Activated T-cell treated with anti-CD3 and anti-CD28 coated beads for 48 hours (primary cell): Measurements from ENCODE around the gene KRTAP10-4.
"Not testable (repeated sequence)": the region's sequence is repeated elsewhere in the genome, so short reads cannot be mapped to it uniquely, and the experiment has no call there.

Experiments used
- DNase-seq: peaks from one replicate; pipeline ENCODE4 v3.0.0-alpha.2; 2020; ENCODE audit warnings: low read depth

The KRTAP10-4 gene

DNA sequence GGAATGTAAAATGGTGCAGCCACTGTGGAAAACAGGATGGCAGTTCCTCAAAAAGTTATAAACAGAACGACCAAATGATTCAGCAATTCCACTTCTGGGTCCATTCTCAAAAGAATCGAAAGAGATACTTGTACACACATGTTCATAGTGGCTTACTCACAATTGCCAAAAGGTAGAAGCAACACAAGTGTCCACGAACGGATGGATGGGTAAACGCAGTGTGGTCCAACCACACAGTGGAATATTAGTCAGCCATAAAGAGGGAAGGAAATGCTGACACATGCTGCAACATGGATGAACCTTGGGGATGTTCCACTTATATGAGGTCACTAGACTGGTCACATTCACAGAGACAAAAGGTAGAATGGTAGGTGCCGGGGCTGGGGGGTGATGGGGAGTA lies 38.8 kb upstream of the KRTAP10-4 start:
- DNase-seq: no peak

DNA sequence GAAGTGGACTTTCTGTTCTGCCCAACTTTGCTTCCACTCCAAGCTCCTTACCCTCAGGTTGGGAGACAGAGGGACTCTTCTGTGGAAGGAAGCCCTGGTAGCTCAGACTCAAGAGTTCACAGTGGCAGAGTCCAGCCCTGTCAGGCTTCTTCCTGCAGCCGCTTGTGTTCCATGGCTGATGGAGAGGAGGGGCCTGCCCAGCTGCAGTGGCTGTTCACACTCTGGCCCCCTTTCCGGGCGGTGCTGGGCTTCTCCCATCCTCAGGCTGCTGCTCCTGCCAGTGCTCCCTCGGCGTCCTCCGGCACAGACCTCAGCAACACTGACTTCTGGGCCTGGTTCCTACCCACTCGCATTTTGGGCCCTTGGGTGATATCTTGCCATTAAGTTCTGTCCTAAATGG lies 37.6 kb upstream of the KRTAP10-4 start:
- no peak for DNase-seq

DNA sequence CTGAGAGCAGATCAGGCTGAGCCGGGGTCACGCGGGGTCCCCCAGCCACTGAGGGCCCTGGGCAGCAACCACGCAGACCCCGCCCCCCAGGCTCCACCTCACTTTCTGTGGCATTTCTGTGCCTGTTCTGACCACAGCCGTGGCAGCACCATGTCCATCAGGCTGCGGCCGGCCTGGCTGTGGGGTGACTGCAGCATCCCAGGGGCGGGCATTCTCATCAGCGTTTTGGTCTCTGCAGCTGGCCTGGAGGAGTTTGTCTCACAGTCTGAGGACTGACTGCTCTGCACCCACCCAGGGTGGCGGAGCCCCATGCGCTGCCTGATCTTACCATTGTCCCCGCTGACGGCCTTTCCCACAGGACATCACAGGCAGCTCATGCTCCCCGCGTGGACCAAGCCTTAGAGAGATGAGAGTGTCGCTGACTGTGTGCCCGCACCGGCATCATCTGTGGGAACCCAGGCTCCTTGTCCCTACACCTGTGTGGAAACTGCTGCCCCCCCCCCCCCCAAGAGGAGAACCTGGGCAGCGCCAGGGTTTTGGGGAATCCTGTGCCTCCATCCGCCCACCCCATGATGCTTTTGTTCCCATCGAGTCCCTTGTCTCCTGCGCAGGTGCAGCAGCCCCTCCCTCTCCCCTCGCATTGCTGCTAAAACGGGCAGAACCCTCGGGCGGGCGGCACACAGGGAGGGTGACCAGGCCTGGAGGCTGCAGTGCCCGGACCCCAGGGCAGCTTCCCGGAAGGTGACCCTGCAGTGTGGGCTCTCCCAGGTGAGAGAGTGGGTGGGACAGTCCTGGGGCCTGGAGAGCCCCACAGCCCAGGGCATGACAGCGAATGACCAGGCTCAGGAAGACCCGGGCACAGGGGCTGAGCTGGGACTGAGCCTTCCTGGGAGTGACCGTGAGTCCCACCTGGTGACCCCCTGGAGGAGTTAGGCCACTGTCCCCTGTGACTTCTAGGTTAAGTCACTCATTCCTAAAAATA lies 35.3 kb upstream of the KRTAP10-4 start:
- DNase-seq: no peak

GRCh38 chr21:44539046-44539445 lies 34.5 kb upstream of the KRTAP10-4 start:
- no peak for DNase-seq

DNA sequence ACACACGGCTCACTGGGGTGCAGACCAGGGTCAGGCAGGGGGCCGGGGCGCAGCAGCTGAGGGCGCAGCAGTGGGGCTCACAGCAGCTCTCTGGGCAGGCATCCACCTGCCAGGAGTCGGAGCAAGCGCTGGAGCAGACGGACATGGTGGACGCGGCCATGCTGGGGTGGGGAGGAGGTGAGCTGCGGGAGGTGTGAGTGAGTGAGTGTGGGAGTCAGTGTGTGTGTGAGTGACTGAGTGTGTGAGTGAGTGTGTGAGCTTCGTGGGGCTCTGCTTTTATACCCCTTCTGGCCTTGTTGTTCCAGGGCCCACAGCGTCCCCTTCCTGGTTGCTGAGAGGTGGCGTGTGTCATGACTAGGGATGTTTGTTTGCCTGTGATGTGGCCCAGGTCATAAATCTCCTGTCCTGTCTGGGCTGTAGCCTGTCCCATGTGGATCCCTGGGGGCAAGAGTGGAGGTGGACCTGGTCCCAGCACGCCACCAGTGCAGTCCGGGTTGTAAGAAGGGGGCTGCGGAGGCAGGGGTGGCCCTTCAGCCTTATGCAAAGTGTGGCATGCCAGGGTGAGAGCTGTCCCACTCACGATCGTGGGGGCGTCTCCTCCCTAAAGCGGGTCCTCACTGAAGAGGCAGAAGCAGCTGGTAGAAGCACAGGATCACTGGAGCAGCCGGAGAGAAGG lies 33.4 kb upstream of the KRTAP10-4 start, which contains the start of gene KRTAP10-1:
Gene KRTAP10-1, minus strand, starts transcription at position 205 of the 676 bp plus-strand sequence. Its CDS starts 45 bp downstream, at position 160.
- no peak for DNase-seq

DNA sequence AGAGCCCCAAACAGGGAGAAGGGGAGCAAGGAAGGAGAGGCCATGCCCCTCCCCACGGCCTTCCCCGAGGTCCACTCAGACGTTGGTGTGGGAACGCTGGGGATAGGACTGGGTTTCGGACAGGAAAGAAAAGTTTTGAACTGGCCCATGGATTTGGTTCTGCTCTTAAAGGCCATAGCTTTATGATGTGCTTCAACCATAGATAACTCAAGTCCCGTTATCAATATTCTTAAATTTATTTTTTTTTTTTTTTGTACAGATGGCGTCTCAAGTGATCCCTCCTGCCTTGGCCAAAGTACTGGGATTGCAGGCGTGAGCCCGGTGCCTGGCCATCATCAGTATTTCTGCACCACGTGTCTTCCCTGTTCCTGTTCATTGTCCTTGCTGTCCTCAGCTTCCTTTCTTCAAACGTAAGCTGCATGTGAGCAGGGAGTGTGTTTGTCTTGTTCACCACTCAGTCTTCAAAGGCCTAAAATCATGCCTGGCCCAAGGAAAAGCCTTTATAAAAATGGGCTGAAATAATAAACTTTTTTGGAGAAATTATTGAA lies 32.7 kb upstream of the KRTAP10-4 start:
- DNase-seq: no peak

DNA sequence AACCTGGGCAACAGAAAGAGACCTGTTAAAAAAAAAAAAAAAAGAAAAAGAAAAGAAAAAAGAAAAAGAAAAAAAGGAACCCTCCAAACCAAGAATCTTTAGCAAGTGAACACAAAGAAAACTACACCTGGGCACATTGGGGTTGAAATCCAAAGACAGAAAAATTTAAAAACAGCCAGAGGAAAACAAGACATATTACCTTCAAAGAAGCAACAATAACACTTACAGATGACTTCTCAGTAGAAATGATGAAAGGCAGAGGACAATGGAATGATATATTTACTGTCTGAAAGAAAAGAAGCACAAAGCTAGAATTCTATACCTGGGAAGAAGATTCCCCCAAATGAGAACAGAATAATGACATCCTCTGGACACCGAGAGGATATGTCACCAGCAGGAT lies 30.8 kb upstream of the KRTAP10-4 start:
- no peak for DNase-seq

DNA sequence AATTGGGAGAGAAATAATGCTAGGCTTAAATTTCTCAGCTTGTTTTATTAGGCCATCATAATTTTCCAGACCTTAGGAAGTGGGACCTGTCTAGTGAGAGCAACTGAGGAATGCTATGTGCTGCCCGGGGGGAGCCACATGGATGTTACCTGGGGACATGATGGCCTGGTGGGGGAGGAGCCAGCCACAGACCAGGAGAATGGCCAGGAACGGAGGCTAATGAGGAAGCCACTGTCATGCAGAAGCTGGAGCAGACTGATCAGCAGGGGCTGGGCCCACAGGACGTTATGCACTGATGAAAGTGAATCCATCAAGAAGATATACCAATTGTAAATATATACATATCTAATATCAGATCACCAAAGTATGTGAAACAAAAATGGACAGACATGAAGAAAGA lies 29.0 kb upstream of the KRTAP10-4 start:
- no peak for DNase-seq

DNA sequence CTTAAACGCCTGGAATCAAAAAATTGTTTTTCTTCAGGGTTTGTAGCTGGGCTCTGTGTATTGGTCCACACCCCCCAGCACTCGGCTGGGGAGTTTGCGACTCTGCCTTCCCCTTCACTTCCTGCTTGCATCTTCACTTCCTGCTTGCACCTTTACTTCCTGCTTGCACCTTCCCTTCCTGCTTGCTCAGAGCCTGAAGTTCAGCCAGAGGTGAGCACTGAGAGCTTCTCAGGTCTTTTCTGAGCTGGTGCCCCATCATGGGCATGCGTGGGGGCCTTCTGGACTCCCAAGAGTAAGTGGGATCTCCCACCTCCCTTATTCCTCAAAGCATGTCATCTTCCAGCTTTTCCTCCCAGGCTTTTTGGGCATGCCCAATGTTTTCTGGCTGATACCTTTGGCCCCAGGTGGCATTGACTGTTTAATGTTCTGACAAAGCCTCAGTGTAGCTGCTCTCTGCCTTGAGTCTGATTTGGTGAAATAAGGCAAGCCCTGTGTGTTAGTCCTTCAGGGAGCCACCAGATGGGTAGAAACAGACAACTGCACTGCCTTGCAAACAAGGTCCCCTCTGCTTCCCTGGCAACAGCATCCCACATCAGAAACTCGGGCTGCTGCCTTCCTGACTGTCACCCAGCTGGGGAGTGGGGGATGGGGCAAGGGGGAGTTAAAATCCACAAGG lies 25.7 kb upstream of the KRTAP10-4 start:
- DNase-seq: no peak

GRCh38 chr21:44548381-44548780 lies 25.1 kb upstream of the KRTAP10-4 start:
- no peak for DNase-seq

DNA sequence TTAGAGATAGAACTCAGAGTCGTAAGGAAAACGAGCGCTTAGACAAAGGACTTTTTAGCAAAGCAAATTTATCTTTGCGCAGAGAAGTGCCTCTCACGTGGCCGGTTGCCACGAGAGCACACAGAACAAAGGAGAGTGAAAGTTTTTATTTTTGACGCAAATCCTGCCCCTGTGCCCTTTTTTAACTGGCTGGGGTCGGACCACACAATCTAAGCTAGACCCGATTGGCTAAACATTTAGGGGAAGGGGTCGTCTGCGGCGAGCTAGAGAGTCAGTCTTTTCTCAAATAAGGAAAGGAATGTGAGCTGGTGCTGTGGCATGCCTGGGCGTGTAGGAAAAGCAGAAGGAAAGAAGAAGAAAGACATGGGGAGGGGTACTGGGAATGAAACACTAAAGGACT lies 24.6 kb upstream of the KRTAP10-4 start:
- no peak for DNase-seq

- DNase-seq: no peak
These were observed 23.9 kb upstream of the KRTAP10-4 start for GRCh38 chr21:44549525-44550211.

- DNase-seq: not testable (repeated sequence)
These were observed 23.2 kb upstream of the KRTAP10-4 start for GRCh38 chr21:44550285-44550684.

DNA sequence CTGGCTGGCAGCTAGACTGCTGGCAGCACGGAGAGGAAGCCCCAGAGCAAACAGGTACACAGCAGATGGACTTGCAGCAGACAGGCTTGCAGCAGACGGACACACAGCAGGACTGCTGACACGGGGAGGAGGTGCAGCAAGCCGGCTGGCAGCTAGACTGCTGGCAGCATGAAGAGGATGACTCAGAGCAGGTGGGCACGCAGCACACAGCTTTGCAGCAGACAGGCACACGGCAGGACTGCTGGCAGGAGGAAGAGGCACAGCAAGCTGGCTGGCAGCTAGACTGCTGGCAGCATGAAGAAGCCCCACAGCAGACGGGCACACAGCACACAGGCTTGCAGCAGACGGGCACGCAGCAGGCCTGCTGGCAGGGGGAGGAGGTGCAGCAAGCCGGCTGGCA lies 22.7 kb upstream of the KRTAP10-4 start:
- no peak for DNase-seq

GRCh38 chr21:44551340-44551961 lies 22.1 kb upstream of the KRTAP10-4 start, which contains the start of gene KRTAP10-2:
KRTAP10-2 (minus strand) TSS chr21:44551505; CDS start chr21:44551458, 47 bp downstream.
- DNase-seq: no peak

GRCh38 chr21:44552136-44552535 lies 21.4 kb upstream of the KRTAP10-4 start:
- DNase-seq: no peak

DNA sequence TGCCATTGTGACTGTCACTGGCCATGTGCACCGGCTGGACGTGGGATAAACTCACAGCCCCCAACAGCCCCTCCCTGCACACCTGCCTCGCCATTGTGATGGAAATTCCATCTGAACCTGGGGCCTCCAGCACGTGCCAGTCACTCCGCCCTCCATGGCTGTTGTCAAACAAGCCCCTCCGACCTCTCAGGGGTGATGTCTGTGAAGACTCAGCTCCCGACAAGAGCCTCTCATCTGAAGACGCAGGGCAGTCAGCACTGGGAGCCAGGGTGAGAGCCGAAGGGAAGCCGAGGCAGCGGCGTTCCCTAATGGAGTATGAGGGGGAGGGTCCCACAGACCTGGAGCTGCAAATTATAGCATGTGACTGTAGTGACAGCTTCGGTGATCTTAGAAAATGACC lies 20.8 kb upstream of the KRTAP10-4 start:
- no peak for DNase-seq

- no peak for DNase-seq
These were observed 18.2 kb upstream of the KRTAP10-4 start for GRCh38 chr21:44555200-44555875.

GRCh38 chr21:44556879-44557278 lies 16.6 kb upstream of the KRTAP10-4 start:
- no peak for DNase-seq
